ENCODE results near the gene SNAP25. TPM values are rescaled to one million over a fixed set of nuclear protein-coding genes. Genes with fewer than 3 reads are reported as not detected.

The SNAP25 gene
- total and polyA plus RNA-seq, 10 of the 15 experiments (the other 5 are each of a cell fraction or from before 2014, with no cell fraction given), result not detected

- TF ChIP-seq MLLT1 (IDR thresholded peaks at IDR 0.05) (no peak), MAX (IDR thresholded peaks at IDR 0.05; ENCODE audit: low read depth, low read length) (no peak), POU2F2 (IDR thresholded peaks at IDR 0.05; ENCODE audit: borderline replicate concordance, low read depth, low read length) (no peak)
Measured at GRCh38 chr20:10185741-10186558, 32.7 kb upstream of the SNAP25 start (continued).

DNA sequence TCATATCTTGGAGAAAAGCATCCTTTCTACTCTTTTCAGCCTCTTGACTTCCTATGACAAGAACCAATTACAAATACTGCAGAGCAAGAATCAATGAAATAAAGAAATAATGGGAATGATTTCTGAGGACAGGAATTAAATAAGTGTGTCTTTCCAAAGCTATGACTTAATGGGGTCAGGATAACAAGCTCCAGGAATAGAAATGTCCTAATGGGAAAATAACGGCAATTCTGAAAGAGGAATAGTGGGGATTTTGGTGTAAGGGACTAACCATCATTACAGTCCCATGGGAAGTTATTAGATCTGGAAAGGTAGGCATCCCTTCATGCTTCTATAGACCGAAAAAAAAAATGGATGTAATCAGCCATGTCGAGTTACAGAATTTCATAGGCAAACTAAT, 28.2 kb upstream of the SNAP25 start:
- ChIA-PET POLR2A (no interaction called here), CTCF (interaction anchor here (1.0 kb wide), 1 partner anchor 208 kb away, joined by 3 read pairs; no protein-coding TSS in a partner anchor), SMC1A (ENCODE audit: uncharacterized antibody, unreplicated experiment) (interaction anchor here (2.1 kb wide), 1 partner anchor 16 kb away, joined by 4 read pairs; no protein-coding TSS in a partner anchor), RAD21 (ENCODE audit: unreplicated experiment) (no interaction called here)
- no peak for ATAC-seq
- intact Hi-C loops (cut with micrococcal nuclease; ENCODE audit: unreplicated experiment) (no loop called here), in situ Hi-C loops (cut with MboI) (no loop called here)
- Histone ChIP-seq H3K4me2 (ENCODE audit: control insufficient read depth, insufficient read depth) (no peak overlapping the region), H2AFZ (ENCODE audit: control insufficient read depth, low read depth, low read length) (no peak overlapping the region), H3K27me3 (replicated peaks in 1 of 2; ENCODE audit: control insufficient read depth in 2 of 2, insufficient read depth in 2 of 2, low read length in 1 of 2) (no peaks in the 10 kb centered on the region), H3K9ac (ENCODE audit: control insufficient read depth, insufficient read depth, low read length) (no peak overlapping the region), H3K4me1 (ENCODE audit: control insufficient read depth, insufficient read depth, low read length) (no peaks in the 10 kb centered on the region), H3K36me3 (ENCODE audit: control insufficient read depth in 2 of 2, insufficient read depth in 2 of 2, low read length in 1 of 2) (no peaks in the 10 kb centered on the region), H3K79me2 (ENCODE audit: control insufficient read depth, insufficient read depth, low read length) (no peaks in the 10 kb centered on the region), H3K27ac (ENCODE audit: control insufficient read depth, insufficient read depth) (no peak overlapping the region), H3K4me3 (no peak overlapping the region), H3K9me3 (replicated peaks; ENCODE audit: control insufficient read depth, insufficient read depth, low read length) (no peaks in the 10 kb centered on the region), H4K20me1 (ENCODE audit: control insufficient read depth, insufficient read depth) (no peaks in the 10 kb centered on the region)
- BruUV-seq (replicated peaks), result no TSS peak
- no peak for FAIRE-seq
- DNase-seq (ENCODE audit: low read depth, low spot score), result no peak
- 26% methylated on average over 3 of the region's 3 CpGs for WGBS (ENCODE audit: insufficient coverage, insufficient replicate concordance, low lambda C conversion rate, missing lambda C conversion rate)
- TF ChIP-seq NFXL1 (IDR thresholded peaks at IDR 0.05; ENCODE audit: borderline replicate concordance), result no peak
- no peak for TF ChIP-seq ZSCAN29 (IDR thresholded peaks at IDR 0.05)
- no peak for TF ChIP-seq STAT1 (conservative IDR thresholded peaks at IDR 0.05)
- no peak for TF ChIP-seq ETV6 (conservative IDR thresholded peaks at IDR 0.05 in 1 of 2, IDR thresholded peaks at IDR 0.05 in 1 of 2; ENCODE audit: borderline replicate concordance in 1 of 2, low read depth in 1 of 2)
- no peak for TF ChIP-seq NFYA (IDR thresholded peaks at IDR 0.05; ENCODE audit: borderline replicate concordance, low read depth, low read length)
- TF ChIP-seq TARDBP (IDR thresholded peaks at IDR 0.05; ENCODE audit: borderline replicate concordance), result no peak
- TF ChIP-seq CBX3 (IDR thresholded peaks at IDR 0.05; ENCODE audit: borderline replicate concordance, low read depth), result no peak
- TF ChIP-seq ZNF207 (IDR thresholded peaks at IDR 0.05; ENCODE audit: borderline replicate concordance), result no peak
- TF ChIP-seq DPF2 (IDR thresholded peaks at IDR 0.05), result no peak
- TF ChIP-seq CHD2 (IDR thresholded peaks at IDR 0.05; ENCODE audit: borderline replicate concordance, low read depth, low read length), result no peak
- TF ChIP-seq NR2F1 (conservative IDR thresholded peaks at IDR 0.05), result no peak
- no peak for TF ChIP-seq JUND (IDR thresholded peaks at IDR 0.05; ENCODE audit: low read depth, low read length)
- TF ChIP-seq, protein P1, sequence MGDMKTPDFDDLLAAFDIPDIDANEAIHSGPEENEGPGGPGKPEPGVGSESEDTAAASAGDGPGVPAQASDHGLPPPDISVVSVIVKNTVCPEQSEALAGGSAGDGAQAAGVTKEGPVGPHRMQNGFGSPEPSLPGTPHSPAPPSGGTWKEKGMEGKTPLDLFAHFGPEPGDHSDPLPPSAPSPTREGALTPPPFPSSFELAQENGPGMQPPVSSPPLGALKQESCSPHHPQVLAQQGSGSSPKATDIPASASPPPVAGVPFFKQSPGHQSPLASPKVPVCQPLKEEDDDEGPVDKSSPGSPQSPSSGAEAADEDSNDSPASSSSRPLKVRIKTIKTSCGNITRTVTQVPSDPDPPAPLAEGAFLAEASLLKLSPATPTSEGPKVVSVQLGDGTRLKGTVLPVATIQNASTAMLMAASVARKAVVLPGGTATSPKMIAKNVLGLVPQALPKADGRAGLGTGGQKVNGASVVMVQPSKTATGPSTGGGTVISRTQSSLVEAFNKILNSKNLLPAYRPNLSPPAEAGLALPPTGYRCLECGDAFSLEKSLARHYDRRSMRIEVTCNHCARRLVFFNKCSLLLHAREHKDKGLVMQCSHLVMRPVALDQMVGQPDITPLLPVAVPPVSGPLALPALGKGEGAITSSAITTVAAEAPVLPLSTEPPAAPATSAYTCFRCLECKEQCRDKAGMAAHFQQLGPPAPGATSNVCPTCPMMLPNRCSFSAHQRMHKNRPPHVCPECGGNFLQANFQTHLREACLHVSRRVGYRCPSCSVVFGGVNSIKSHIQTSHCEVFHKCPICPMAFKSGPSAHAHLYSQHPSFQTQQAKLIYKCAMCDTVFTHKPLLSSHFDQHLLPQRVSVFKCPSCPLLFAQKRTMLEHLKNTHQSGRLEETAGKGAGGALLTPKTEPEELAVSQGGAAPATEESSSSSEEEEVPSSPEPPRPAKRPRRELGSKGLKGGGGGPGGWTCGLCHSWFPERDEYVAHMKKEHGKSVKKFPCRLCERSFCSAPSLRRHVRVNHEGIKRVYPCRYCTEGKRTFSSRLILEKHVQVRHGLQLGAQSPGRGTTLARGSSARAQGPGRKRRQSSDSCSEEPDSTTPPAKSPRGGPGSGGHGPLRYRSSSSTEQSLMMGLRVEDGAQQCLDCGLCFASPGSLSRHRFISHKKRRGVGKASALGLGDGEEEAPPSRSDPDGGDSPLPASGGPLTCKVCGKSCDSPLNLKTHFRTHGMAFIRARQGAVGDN (IDR thresholded peaks at IDR 0.05), result no peak
- TF ChIP-seq SREBF2 (IDR thresholded peaks at IDR 0.05; ENCODE audit: low read length), result no peak
